AG04450 (cell line): Measurements from ENCODE around the gene ADAMTSL1. TPM values are rescaled to one million over a fixed set of nuclear protein-coding genes. Genes with fewer than 3 reads are reported as not detected.

Experiments used
- CTCF ChIA-PET: fragments of 300-600, 350-600 bp; formaldehyde crosslinking; extraction: SDS; loops from one replicate; lab custom pipeline; 2022; ENCODE audit warnings: antibody characterized with exemption, inconsistent platforms; lab: Charles Lee
- POLR2A ChIA-PET: fragments of 350-600 bp; formaldehyde crosslinking; extraction: SDS; loops from one replicate; lab custom pipeline; 2021; ENCODE audit warnings: antibody characterized with exemption, inconsistent platforms; lab: Yijun Ruan, JAX
- DNase-seq: peaks from one replicate; pipeline ENCODE4 v3.0.0-alpha.2; 2011; ENCODE audit warnings: low read depth, low spot score
- H3K27ac ChIP-seq: one replicate; pipeline ENCODE4 v1.5.1; 2012; ENCODE audit warnings: low read depth, low read length, control low read depth
- H3K27me3 ChIP-seq: one replicate; pipeline ENCODE4 v1.6.0; 2012; ENCODE audit warnings: low read length; ENCODE audit not compliant: control insufficient read depth, insufficient read depth
- H3K4me3 ChIP-seq: 2 replicates; pipeline ENCODE4 v1.5.1; 2011; ENCODE audit warnings: mild to moderate bottlenecking, low read depth, low read length, control low read depth
- H3K9me3 ChIP-seq: 2 replicates; pipeline ENCODE4 v1.5.1; 2012; ENCODE audit warnings: low read length; ENCODE audit not compliant: control insufficient read depth, insufficient read depth
- CTCF ChIP-seq: IDR thresholded peaks from 2 replicates; pipeline ENCODE4 v1.5.1; 2011; ENCODE audit warnings: low read depth, low read length, control low read depth, inconsistent platforms
- polyA plus RNA-seq: library from polyadenylated mRNA; depleted of rRNA; stranded (reverse); fragments of >200 nt; gene quantifications from 2 replicates; pipeline ENCODE4 v1.2.3, GENCODE V29; 2011

ADAMTSL1 gene
- polyA plus RNA-seq, 1 experiment, result 22.2 TPM

GRCh38 chr9:18770131-18770908 lies 296.4 kb downstream of the ADAMTSL1 start:
- no peak for DNase-seq
- no peak for TF ChIP-seq CTCF
- CTCF ChIA-PET, result no interaction called here

GRCh38 chr9:18771011-18771410 lies 297.1 kb downstream of the ADAMTSL1 start:
- Histone ChIP-seq H3K27ac (no peak overlapping the region), H3K27me3 (no peaks in the 10 kb centered on the region), H3K4me3 (no peak overlapping the region), H3K9me3 (no peaks in the 10 kb centered on the region)
- ChIA-PET POLR2A (no interaction called here), CTCF (no interaction called here)
- DNase-seq, result no peak
- no peak for TF ChIP-seq CTCF

More at GRCh38 chr9:18770131-18770908, 296.4 kb downstream of the ADAMTSL1 start:
- Histone ChIP-seq H3K27ac (no peak overlapping the region), H3K4me3 (no peak overlapping the region), H3K9me3 (no peaks in the 10 kb centered on the region), H3K27me3 (no peaks in the 10 kb centered on the region)
- POLR2A ChIA-PET, result interaction anchor here (0.9 kb wide), 1 partner anchor 112 kb away, joined by 3 read pairs; no protein-coding TSS in a partner anchor

- no peak overlapping the region for H3K27ac ChIP-seq
- peaks cover 2% of the 10 kb centered on the region; the same call in 1 of the 2 replicates for H3K9me3 ChIP-seq
- POLR2A ChIA-PET, result no interaction called here
- H3K4me3 ChIP-seq, result no peak overlapping the region
- no peaks in the 10 kb centered on the region for H3K27me3 ChIP-seq
- CTCF ChIA-PET, result no interaction called here
- TF ChIP-seq CTCF, result no peak
- no peak for DNase-seq
These were observed 297.8 kb downstream of the ADAMTSL1 start for GRCh38 chr9:18771763-18772162.

GRCh38 chr9:18775241-18775640 lies 301.3 kb downstream of the ADAMTSL1 start:
- POLR2A ChIA-PET, result no interaction called here
- Histone ChIP-seq H3K4me3 (no peak overlapping the region), H3K9me3 (peaks cover 10% of the 10 kb centered on the region; the same call in 1 of the 2 replicates), H3K27ac (no peak overlapping the region), H3K27me3 (no peaks in the 10 kb centered on the region)
- CTCF ChIA-PET, result no interaction called here
- TF ChIP-seq CTCF, result no peak
- DNase-seq, result no peak

GRCh38 chr9:18775930-18776329 lies 302.0 kb downstream of the ADAMTSL1 start:
- ChIA-PET POLR2A (no interaction called here), CTCF (no interaction called here)
- no peak overlapping the region for H3K27ac ChIP-seq
- TF ChIP-seq CTCF, result no peak
- H3K4me3 ChIP-seq, result no peak overlapping the region
- H3K9me3 ChIP-seq, result peaks cover 10% of the 10 kb centered on the region; the same call in 1 of the 2 replicates
- H3K27me3 ChIP-seq, result no peaks in the 10 kb centered on the region
- no peak for DNase-seq
